CD14-positive monocyte (primary cell): Measurements from ENCODE around the gene ESRRA. TPM values are rescaled to one million over a fixed set of nuclear protein-coding genes. Genes with fewer than 3 reads are reported as not detected.

Experiments used
- DNase-seq, 3 donors: peaks; one replicate each; pipeline ENCODE4 v3.0.0-alpha.2; 2011 to 2022
- H2AFZ ChIP-seq: 2 replicates; pipeline ENCODE4 v1.6.0; 2012; ENCODE audit warnings: mild to moderate bottlenecking, low read depth, low read length, inconsistent platforms; ENCODE audit not compliant: insufficient read depth, poor library complexity, severe bottlenecking
- H3K27ac ChIP-seq, 2 donors: 1 replicate in 1 of 2; 2 replicates in 1 of 2; pipeline ENCODE4 v1.5.1; 2012 to 2013; ENCODE audit warnings: low read length in 2 of 2, control low read depth in 1 of 2, inconsistent platforms in 1 of 2, low read depth in 1 of 2, mild to moderate bottlenecking in 1 of 2
- H3K27me3 ChIP-seq, 2 donors: one replicate each; pipeline versions ENCODE4 v1.6.0 to v1.6.1; 2011 to 2013; ENCODE audit warnings: low read length in 2 of 2; ENCODE audit not compliant: control insufficient read depth in 2 of 2, insufficient read depth in 2 of 2
- H3K36me3 ChIP-seq, 2 donors: replicated peaks in 1 of 2; 1 replicate in 1 of 2; 2 replicates in 1 of 2; pipeline versions ENCODE4 v1.5.1 to v1.6.1; 2012 to 2013; ENCODE audit warnings: low read length in 2 of 2, control low read depth in 1 of 2, inconsistent platforms in 1 of 2, mild to moderate bottlenecking in 1 of 2; ENCODE audit not compliant: insufficient read depth in 2 of 2, control insufficient read depth in 1 of 2
- H3K4me1 ChIP-seq, 2 donors: 1 replicate in 1 of 2; 2 replicates in 1 of 2; pipeline versions ENCODE4 v1.5.1 to v1.6.1; 2012 to 2013; ENCODE audit warnings: low read length in 2 of 2, control low read depth in 1 of 2, inconsistent platforms in 1 of 2, mild to moderate bottlenecking in 1 of 2, moderate library complexity in 1 of 2; ENCODE audit not compliant: insufficient read depth in 2 of 2, control insufficient read depth in 1 of 2
- H3K4me2 ChIP-seq: replicated peaks from 2 replicates; pipeline ENCODE3; 2012; ENCODE audit warnings: low read length, moderate library complexity, mild to moderate bottlenecking; ENCODE audit not compliant: poor library complexity, severe bottlenecking; ENCODE audit errors: extremely low read depth
- H3K4me3 ChIP-seq, 3 experiments: fragments of 200-600 bp in 1 of 3; sonication (generic) in 1 of 3; replicated peaks in 1 of 3; 1 replicate in 2 of 3; 2 replicates in 1 of 3; pipeline ENCODE4 v1.5.1; 2011 to 2013; ENCODE audit warnings: low read length in 3 of 3, mild to moderate bottlenecking in 3 of 3, control low read depth in 2 of 3, low read depth in 2 of 3, inconsistent platforms in 1 of 3, moderate library complexity in 1 of 3
- H3K79me2 ChIP-seq: 2 replicates; pipeline ENCODE4 v1.6.0; 2012; ENCODE audit warnings: mild to moderate bottlenecking, control low read depth, inconsistent platforms, low read length, moderate library complexity; ENCODE audit not compliant: insufficient read depth
- H3K9ac ChIP-seq: 2 replicates; pipeline ENCODE4 v1.6.0; 2017; ENCODE audit warnings: low read length, mild to moderate bottlenecking; ENCODE audit not compliant: insufficient read depth, poor library complexity, severe bottlenecking
- H3K9me3 ChIP-seq, 2 donors: replicated peaks in 1 of 2; 1 replicate in 1 of 2; 2 replicates in 1 of 2; pipeline versions ENCODE4 v1.5.1 to v1.6.1; 2012 to 2013; ENCODE audit warnings: low read length in 2 of 2, control low read depth in 1 of 2; ENCODE audit not compliant: control insufficient read depth in 1 of 2, insufficient read depth in 1 of 2
- H4K20me1 ChIP-seq: 2 replicates; pipeline ENCODE4 v1.6.0; 2012; ENCODE audit warnings: mild to moderate bottlenecking, low read length, control low read depth, moderate library complexity; ENCODE audit not compliant: insufficient read depth
- H3K27ac Mint-ChIP-seq, 7 donors: one replicate each; pipeline ENCODE4 v1.8.0; 2020; ENCODE audit warnings: mild to moderate bottlenecking in 7 of 7, mixed read lengths in 7 of 7, moderate library complexity in 6 of 7, inconsistent platforms in 2 of 7
- H3K27me3 Mint-ChIP-seq, 3 donors: one replicate each; pipeline ENCODE4 v1.8.0; 2021 to 2022; ENCODE audit warnings: low read depth in 3 of 3, mild to moderate bottlenecking in 3 of 3, mixed read lengths in 3 of 3, moderate library complexity in 3 of 3, inconsistent platforms in 1 of 3
- H3K36me3 Mint-ChIP-seq, 2 donors: one replicate each; pipeline ENCODE4 v1.8.0; 2020; ENCODE audit warnings: mixed read lengths in 2 of 2, inconsistent platforms in 1 of 2, mild to moderate bottlenecking in 1 of 2
- H3K4me1 Mint-ChIP-seq: one replicate; pipeline ENCODE4 v1.8.0; 2020; ENCODE audit warnings: mild to moderate bottlenecking, mixed read lengths
- H3K4me3 Mint-ChIP-seq, 2 donors: one replicate each; pipeline ENCODE4 v1.8.0; 2020; ENCODE audit warnings: mild to moderate bottlenecking in 2 of 2, mixed read lengths in 2 of 2, moderate library complexity in 1 of 2
- H3K9me3 Mint-ChIP-seq, 7 donors: one replicate each; pipeline ENCODE4 v1.8.0; 2020 to 2022; ENCODE audit warnings: mixed read lengths in 7 of 7, mild to moderate bottlenecking in 6 of 7, moderate library complexity in 6 of 7, inconsistent platforms in 2 of 7
- CTCF ChIP-seq: fragments of 200-600 bp; IDR thresholded peaks from one replicate; pipeline ENCODE4 v1.8.0; 2022; ENCODE audit warnings: antibody characterized with exemption, mild to moderate bottlenecking
- WGBS: methylation state at CpG from one replicate; pipeline ENCODE4 v1.1.5; 2013; ENCODE audit warnings: missing lambda C conversion rate; ENCODE audit not compliant: insufficient coverage; 5-methylcytosine and 5-hydroxymethylcytosine counted together
- intact Hi-C, 2 donors: fragments of 100-400 bp; cut with micrococcal nuclease; formaldehyde crosslinking; loops; one replicate each; pipeline versions ENCODE4 v1.15.0 to v1.15.1; 2023
- polyA plus RNA-seq, 3 donors: library from polyadenylated mRNA; depleted of rRNA in 1 of 3; unstranded in 2 of 3; stranded (reverse) in 1 of 3; fragments of 300-500 nt in 2 of 3; fragments of >200 nt in 1 of 3; fragmentation: Illumina TruSeq in 2 of 3; gene quantifications; 1 replicate in 2 of 3; 2 replicates in 1 of 3; pipeline ENCODE4 v1.2.3, GENCODE V29; 2012 to 2021

The ESRRA gene
- polyA plus RNA-seq, 3 donors = 15.3 to 45.7 (median 18.3) TPM

DNA sequence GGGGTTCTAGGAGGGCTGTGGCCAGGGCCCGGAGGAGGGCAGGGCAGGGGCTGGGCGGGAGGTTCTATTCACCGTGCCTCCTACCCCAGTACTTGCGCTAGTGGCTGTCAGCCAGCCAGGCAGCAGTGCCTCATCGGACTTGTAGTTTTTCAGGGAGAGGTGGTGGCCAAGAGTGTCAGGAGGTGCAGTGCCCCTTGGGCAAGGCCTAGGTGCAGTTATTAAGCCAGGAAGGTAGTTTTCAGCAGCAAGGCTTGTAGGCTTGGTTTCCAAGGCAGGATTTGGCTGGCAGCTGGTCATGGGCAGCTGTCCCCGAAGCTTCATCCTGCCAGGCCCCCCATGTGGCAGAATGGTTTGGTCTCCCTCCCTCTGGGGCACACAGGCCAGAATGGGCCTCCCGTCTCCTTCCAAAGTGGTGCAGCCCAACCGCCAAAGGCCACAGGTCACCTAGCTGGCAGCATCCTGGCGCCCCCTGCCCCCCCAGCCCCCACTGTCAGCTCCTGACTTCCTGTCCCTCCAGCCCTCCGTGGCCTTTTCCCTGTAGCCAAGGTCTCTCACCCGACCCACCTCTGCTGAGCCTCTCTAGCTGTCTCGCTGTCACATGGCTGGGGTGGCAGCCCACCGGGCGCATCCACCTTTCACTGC is 43.2 kb downstream of the ESRRA start:
- no peak overlapping the region for H3K27ac Mint-ChIP-seq
- H2AFZ ChIP-seq = no peak overlapping the region
- peaks cover 78 to 90% of the 10 kb centered on the region in 2 donors for H3K36me3 ChIP-seq
- 86% methylated on average over 13 of the region's 14 CpGs for WGBS
- H3K27ac ChIP-seq = no peak overlapping the region
- H3K36me3 Mint-ChIP-seq = peaks cover 45 to 93% of the 10 kb centered on the region in 2 donors
- no peaks in the 10 kb centered on the region for H3K27me3 Mint-ChIP-seq
- H4K20me1 ChIP-seq = peaks cover 86% of the 10 kb centered on the region
- intact Hi-C loops = no loop called here
- H3K4me1 ChIP-seq = peaks cover 3 to 8% of the 10 kb centered on the region in 2 donors
- peaks cover 22% of the 10 kb centered on the region for H3K4me1 Mint-ChIP-seq
- H3K9me3 ChIP-seq = no peaks in the 10 kb centered on the region
- peaks cover 0 to 1% (median 0%) of the 10 kb centered on the region in 7 donors for H3K9me3 Mint-ChIP-seq
- no peak overlapping the region for H3K4me2 ChIP-seq
- no peak overlapping the region for H3K4me3 ChIP-seq
- no peaks in the 10 kb centered on the region for H3K27me3 ChIP-seq
- H3K79me2 ChIP-seq = peaks cover 13% of the 10 kb centered on the region
- no peak overlapping the region for H3K9ac ChIP-seq
- H3K4me3 Mint-ChIP-seq = no peak overlapping the region
- DNase-seq = no peak
- TF ChIP-seq CTCF = no peak

DNA sequence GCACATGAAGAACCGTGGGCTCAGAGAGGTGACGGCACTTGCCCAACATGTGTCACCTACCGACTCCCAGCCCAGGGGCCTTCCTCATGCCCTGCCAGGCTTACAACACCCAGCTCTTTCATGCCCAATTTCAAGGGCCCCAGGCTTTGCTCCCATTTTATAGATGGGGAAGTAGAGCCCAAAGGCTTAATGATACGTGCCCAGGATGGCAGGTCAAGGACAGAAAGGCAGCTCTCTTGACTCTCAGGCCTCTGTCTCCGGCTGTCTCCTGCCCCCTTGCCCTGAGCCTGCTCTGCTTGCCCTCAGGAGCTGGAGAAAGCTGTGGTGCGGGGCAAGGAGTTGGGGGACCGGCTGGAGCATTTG is 43.7 kb downstream of the ESRRA start:
- Histone ChIP-seq H3K9me3 (no peaks in the 10 kb centered on the region), H2AFZ (no peak overlapping the region), H3K27ac (no peak overlapping the region), H4K20me1 (peaks cover 86% of the 10 kb centered on the region), H3K4me3 (no peak overlapping the region), H3K79me2 (peaks cover 9% of the 10 kb centered on the region), H3K9ac (no peak overlapping the region), H3K4me1 (peaks cover 3 to 9% of the 10 kb centered on the region in 2 donors), H3K4me2 (no peak overlapping the region), H3K27me3 (no peaks in the 10 kb centered on the region), H3K36me3 (peaks cover 77 to 90% of the 10 kb centered on the region in 2 donors)
- Mint-ChIP-seq H3K27me3 (no peaks in the 10 kb centered on the region), H3K27ac (no peak overlapping the region), H3K9me3 (peaks cover 0 to 1% (median 0%) of the 10 kb centered on the region in 7 donors), H3K4me1 (peaks cover 22% of the 10 kb centered on the region), H3K36me3 (peaks cover 45 to 93% of the 10 kb centered on the region in 2 donors), H3K4me3 (no peak overlapping the region)
- TF ChIP-seq CTCF = no peak
- 91% methylated on average over 6 of the region's 7 CpGs for WGBS
- no peak for DNase-seq
- intact Hi-C loops = no loop called here
